GM18868 (cell line): ENCODE results near the gene CAMK1.

ENCODE experiments used
- ATAC-seq: cut with Tn5 transposase; IDR thresholded peaks from one replicate; pipeline ENCODE4 v1.9.1; 2021; ENCODE audit warnings: mild to moderate bottlenecking, moderate library complexity; ENCODE audit not compliant: unreplicated experiment

Gene CAMK1

GRCh38 chr3:9713142-9713541 lies 56.6 kb downstream of the CAMK1 start:
- ATAC-seq = no peak

DNA sequence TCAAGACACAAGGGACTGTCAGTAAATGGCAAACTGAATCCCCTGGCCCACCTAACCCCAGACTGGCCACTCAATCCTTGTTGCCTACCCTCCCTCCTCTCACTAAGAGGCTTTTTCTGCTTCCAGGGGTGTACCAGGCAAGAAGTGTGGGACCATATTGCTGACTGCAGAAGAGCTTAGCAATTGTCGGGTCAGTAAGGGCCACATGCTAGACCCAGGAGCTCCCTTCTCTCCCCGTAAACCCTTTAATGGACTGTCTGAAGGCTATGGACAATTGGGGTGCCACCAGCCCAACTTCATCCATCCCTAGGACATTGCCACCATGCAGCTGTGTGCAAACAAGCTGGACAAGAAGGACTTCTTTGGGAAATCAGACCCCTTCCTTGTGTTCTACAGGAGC lies 57.3 kb downstream of the CAMK1 start:
- ATAC-seq = no peak

GRCh38 chr3:9710174-9710739 lies 59.5 kb downstream of the CAMK1 start:
- ATAC-seq = no peak
